ENCODE measurements around the gene DIP2B. TPM values are rescaled to one million over a fixed set of nuclear protein-coding genes. Genes with fewer than 3 reads are reported as not detected.

The DIP2B gene
- total RNA-seq, 6 experiments from 2014 or later, result 11.1 to 24.0 (median 14.8) TPM

- DNase-seq (no peak), ATAC-seq (no peak)
- Histone ChIP-seq H3K9me3 (no peaks in the 10 kb centered on the region), H3K4me1 (peaks cover 0 to 7% (median 4%) of the 10 kb centered on the region in 4 donors), H3K27me3 (no peaks in the 10 kb centered on the region), H3K36me3 (no peaks in the 10 kb centered on the region), H3K4me3 (no peak overlapping the region), H3K27ac (no peak overlapping the region)
- TF ChIP-seq POLR2A (IDR thresholded peaks at IDR 0.05), result no peak
- TF ChIP-seq CTCF (IDR thresholded peaks at IDR 0.05), result no peak
- intact Hi-C loops (cut with DNase I), result no loop called here
- WGBS (ENCODE audit: insufficient coverage, low coverage, low lambda C conversion rate, missing lambda C conversion rate), result 92% methylated on average over 3 of the region's 3 CpGs
These were observed 108.1 kb downstream of the DIP2B start for GRCh38 chr12:50612882-50613281.

DNA sequence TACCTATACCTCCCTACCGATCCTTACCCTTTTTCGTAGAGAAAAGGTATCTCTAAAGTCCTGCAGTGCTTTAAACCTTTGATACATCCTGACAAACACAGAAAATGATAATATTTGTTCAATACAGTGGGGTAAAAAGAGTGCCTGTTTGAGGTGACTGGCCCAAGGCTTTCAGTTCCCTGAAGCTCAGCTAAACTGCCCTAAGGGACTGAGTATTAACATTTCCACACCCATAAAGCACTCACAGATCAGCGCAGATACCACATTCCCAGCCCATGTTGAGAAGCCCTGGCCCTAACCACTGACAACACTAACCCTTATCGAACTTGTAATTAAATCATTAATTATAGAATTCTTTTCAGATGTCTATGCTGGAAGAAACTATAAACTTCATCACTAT, 108.7 kb downstream of the DIP2B start:
- DNase-seq (no peak), ATAC-seq (peak in 1 of 4 donors; percentile 9)
- no peaks in the 10 kb centered on the region for H3K9me3 ChIP-seq
- WGBS (ENCODE audit: insufficient coverage, low coverage, low lambda C conversion rate, missing lambda C conversion rate), result 76% methylated on average over 4 of the region's 4 CpGs
- intact Hi-C loops (cut with DNase I), result no loop called here
- TF ChIP-seq POLR2A (IDR thresholded peaks at IDR 0.05) (no peak), CTCF (IDR thresholded peaks at IDR 0.05) (no peak)
- no peaks in the 10 kb centered on the region for H3K36me3 ChIP-seq
- no peaks in the 10 kb centered on the region for H3K27me3 ChIP-seq
- H3K4me1 ChIP-seq, result peaks cover 0 to 7% (median 3%) of the 10 kb centered on the region in 4 donors
- no peak overlapping the region for H3K27ac ChIP-seq
- no peak overlapping the region for H3K4me3 ChIP-seq

DNA sequence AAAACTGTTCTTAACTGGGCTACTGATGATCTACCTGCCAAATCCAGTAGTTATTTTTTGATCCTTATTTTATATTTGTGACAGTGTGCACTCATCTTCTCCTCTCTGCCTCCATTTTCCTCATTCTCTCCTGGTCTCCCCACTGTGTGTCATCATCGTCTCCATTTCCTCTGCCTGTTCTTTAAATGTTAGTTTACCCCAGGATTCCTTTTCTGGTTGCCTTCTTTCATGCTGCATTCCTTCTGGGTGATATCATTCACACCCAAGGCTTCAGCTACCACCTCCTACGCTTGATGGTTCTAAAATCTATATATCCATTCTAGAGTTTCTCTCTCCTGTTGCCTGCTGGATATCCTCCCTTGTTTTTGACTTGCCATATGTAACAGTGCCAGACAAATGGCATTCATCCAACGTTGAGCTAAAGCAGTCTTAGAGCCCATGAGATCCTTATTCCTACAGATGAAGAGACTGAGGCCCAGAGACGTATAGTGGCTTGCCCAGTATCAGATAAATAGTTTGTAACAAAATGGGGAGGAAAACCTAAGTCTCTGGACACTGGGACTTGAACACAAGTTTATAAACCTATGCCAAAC, 109.5 kb downstream of the DIP2B start:
- H3K9me3 ChIP-seq, result no peaks in the 10 kb centered on the region
- no peak for ATAC-seq
- H3K4me3 ChIP-seq, result no peak overlapping the region
- peaks cover 0 to 10% (median 4%) of the 10 kb centered on the region in 4 donors for H3K4me1 ChIP-seq
- 73% methylated on average over 4 of the region's 4 CpGs for WGBS (ENCODE audit: insufficient coverage, low coverage, low lambda C conversion rate, missing lambda C conversion rate)
- intact Hi-C loops (cut with DNase I), result no loop called here
- H3K27me3 ChIP-seq, result no peaks in the 10 kb centered on the region
- no peaks in the 10 kb centered on the region for H3K36me3 ChIP-seq
- no peak for DNase-seq
- TF ChIP-seq POLR2A (IDR thresholded peaks at IDR 0.05), result no peak
- no peak for TF ChIP-seq CTCF (IDR thresholded peaks at IDR 0.05)
- H3K27ac ChIP-seq, result no peak overlapping the region

- no peak overlapping the region for H3K27ac ChIP-seq
- no peaks in the 10 kb centered on the region for H3K27me3 ChIP-seq
- no peaks in the 10 kb centered on the region for H3K36me3 ChIP-seq
- DNase-seq (no peak), ATAC-seq (no peak)
- no peak overlapping the region for H3K4me3 ChIP-seq
- TF ChIP-seq POLR2A (IDR thresholded peaks at IDR 0.05) (no peak), CTCF (IDR thresholded peaks at IDR 0.05) (no peak)
- intact Hi-C loops (cut with DNase I), result no loop called here
- no peaks in the 10 kb centered on the region for H3K9me3 ChIP-seq
- peaks cover 0 to 12% (median 4%) of the 10 kb centered on the region in 4 donors for H3K4me1 ChIP-seq
- WGBS (ENCODE audit: insufficient coverage, low coverage, low lambda C conversion rate, missing lambda C conversion rate), result 84% methylated on average over 7 of the region's 7 CpGs
These were observed 110.5 kb downstream of the DIP2B start for GRCh38 chr12:50615145-50615906.
